Stimulated activated naive CD8-positive, alpha-beta T cell treated with anti-CD3 and anti-CD28 coated beads, Interleukin-15, Interleukin-2, amounts not matched to agents 100 ng/mL and 50 ng/mL, for 24 hours (primary cell): ENCODE data around the gene PORCN.

Experiments used
- H3K27ac Mint-ChIP-seq: one replicate; pipeline ENCODE4 v1.8.0; 2021; ENCODE audit warnings: mild to moderate bottlenecking, mixed read lengths
- H3K27me3 Mint-ChIP-seq: one replicate; pipeline ENCODE4 v1.8.0; 2021; ENCODE audit warnings: mixed read lengths
- H3K36me3 Mint-ChIP-seq: one replicate; pipeline ENCODE4 v1.8.0; 2021; ENCODE audit warnings: low read depth, mixed read lengths
- H3K4me1 Mint-ChIP-seq: one replicate; pipeline ENCODE4 v1.8.0; 2021; ENCODE audit warnings: low read depth, mixed read lengths
- H3K4me3 Mint-ChIP-seq: one replicate; pipeline ENCODE4 v1.8.0; 2021; ENCODE audit warnings: mild to moderate bottlenecking, mixed read lengths
- H3K9me3 Mint-ChIP-seq: one replicate; pipeline ENCODE4 v1.8.0; 2021; ENCODE audit warnings: mixed read lengths

PORCN gene

GRCh38 chrX:48508400-48509244 is at the start of gene PORCN:
PORCN (plus strand) TSS chrX:48508992; CDS start chrX:48509821, 829 bp downstream.
- no peaks in the 10 kb centered on the region for H3K9me3 Mint-ChIP-seq
- no peaks in the 10 kb centered on the region for H3K36me3 Mint-ChIP-seq
- peak within 1 kb of the TSS; percentile 91 for H3K4me3 Mint-ChIP-seq
- H3K27me3 Mint-ChIP-seq = no peaks in the 10 kb centered on the region
- peaks cover 15% of the 10 kb centered on the region for H3K4me1 Mint-ChIP-seq
- peak within 1 kb of the TSS; percentile 91 for H3K27ac Mint-ChIP-seq

GRCh38 chrX:48459483-48459882 is 49.3 kb upstream of the PORCN start:
- Mint-ChIP-seq H3K27ac (no peak overlapping the region), H3K36me3 (peaks cover 43% of the 10 kb centered on the region), H3K27me3 (no peaks in the 10 kb centered on the region), H3K4me3 (no peak overlapping the region), H3K9me3 (no peaks in the 10 kb centered on the region), H3K4me1 (peaks cover 18% of the 10 kb centered on the region)

- H3K27ac Mint-ChIP-seq = no peak overlapping the region
- no peak overlapping the region for H3K4me3 Mint-ChIP-seq
- no peaks in the 10 kb centered on the region for H3K9me3 Mint-ChIP-seq
- peaks cover 20% of the 10 kb centered on the region for H3K4me1 Mint-ChIP-seq
- no peaks in the 10 kb centered on the region for H3K27me3 Mint-ChIP-seq
- peaks cover 45% of the 10 kb centered on the region for H3K36me3 Mint-ChIP-seq
Measured at GRCh38 chrX:48460031-48460430, 48.8 kb upstream of the PORCN start.

GRCh38 chrX:48460606-48461005 is 48.2 kb upstream of the PORCN start:
- Mint-ChIP-seq H3K4me3 (no peak overlapping the region), H3K27ac (no peak overlapping the region), H3K36me3 (peaks cover 51% of the 10 kb centered on the region), H3K9me3 (no peaks in the 10 kb centered on the region), H3K27me3 (no peaks in the 10 kb centered on the region), H3K4me1 (peaks cover 26% of the 10 kb centered on the region)

- no peaks in the 10 kb centered on the region for H3K27me3 Mint-ChIP-seq
- H3K9me3 Mint-ChIP-seq = no peaks in the 10 kb centered on the region
- peaks cover 59% of the 10 kb centered on the region for H3K36me3 Mint-ChIP-seq
- peaks cover 33% of the 10 kb centered on the region for H3K4me1 Mint-ChIP-seq
- H3K27ac Mint-ChIP-seq = no peak overlapping the region
- no peak overlapping the region for H3K4me3 Mint-ChIP-seq
Measured at GRCh38 chrX:48461830-48462229, 47.0 kb upstream of the PORCN start.

GRCh38 chrX:48465336-48465933 is 43.4 kb upstream of the PORCN start:
- H3K36me3 Mint-ChIP-seq = peaks cover 50% of the 10 kb centered on the region
- H3K27me3 Mint-ChIP-seq = no peaks in the 10 kb centered on the region
- peak overlapping the region; percentile 69 for H3K4me3 Mint-ChIP-seq
- peak overlapping the region; percentile 66 for H3K27ac Mint-ChIP-seq
- no peaks in the 10 kb centered on the region for H3K9me3 Mint-ChIP-seq
- H3K4me1 Mint-ChIP-seq = peaks cover 45% of the 10 kb centered on the region

- Mint-ChIP-seq H3K36me3 (peaks cover 42% of the 10 kb centered on the region), H3K4me3 (peak overlapping the region; percentile 96), H3K27ac (peak overlapping the region; percentile 61), H3K27me3 (no peaks in the 10 kb centered on the region), H3K9me3 (no peaks in the 10 kb centered on the region), H3K4me1 (peaks cover 42% of the 10 kb centered on the region)
Measured at GRCh38 chrX:48466696-48467095, 42.1 kb upstream of the PORCN start.

GRCh38 chrX:48467281-48467761 is 41.5 kb upstream of the PORCN start:
- no peaks in the 10 kb centered on the region for H3K9me3 Mint-ChIP-seq
- peak overlapping the region; percentile 81 for H3K27ac Mint-ChIP-seq
- H3K4me3 Mint-ChIP-seq = peak overlapping the region; percentile 96
- H3K36me3 Mint-ChIP-seq = peaks cover 38% of the 10 kb centered on the region
- no peaks in the 10 kb centered on the region for H3K27me3 Mint-ChIP-seq
- peaks cover 42% of the 10 kb centered on the region for H3K4me1 Mint-ChIP-seq

- no peaks in the 10 kb centered on the region for H3K27me3 Mint-ChIP-seq
- H3K4me1 Mint-ChIP-seq = peaks cover 36% of the 10 kb centered on the region
- H3K36me3 Mint-ChIP-seq = peaks cover 30% of the 10 kb centered on the region
- H3K9me3 Mint-ChIP-seq = no peaks in the 10 kb centered on the region
- H3K27ac Mint-ChIP-seq = peak overlapping the region; percentile 99
- H3K4me3 Mint-ChIP-seq = peak overlapping the region; percentile 96
Measured at GRCh38 chrX:48468247-48468671, 40.5 kb upstream of the PORCN start.

GRCh38 chrX:48468693-48469691 is 39.8 kb upstream of the PORCN start:
- peaks cover 32% of the 10 kb centered on the region for H3K4me1 Mint-ChIP-seq
- peaks cover 28% of the 10 kb centered on the region for H3K36me3 Mint-ChIP-seq
- H3K27ac Mint-ChIP-seq = peak overlapping the region; percentile 99
- peak overlapping the region; percentile 96 for H3K4me3 Mint-ChIP-seq
- no peaks in the 10 kb centered on the region for H3K27me3 Mint-ChIP-seq
- no peaks in the 10 kb centered on the region for H3K9me3 Mint-ChIP-seq

- no peaks in the 10 kb centered on the region for H3K27me3 Mint-ChIP-seq
- H3K4me1 Mint-ChIP-seq = peaks cover 27% of the 10 kb centered on the region
- H3K9me3 Mint-ChIP-seq = no peaks in the 10 kb centered on the region
- H3K36me3 Mint-ChIP-seq = peaks cover 18% of the 10 kb centered on the region
- peak within 1 kb of the TSS; percentile 99 for H3K27ac Mint-ChIP-seq
- H3K4me3 Mint-ChIP-seq = peak within 1 kb of the TSS; percentile 96
Measured at GRCh38 chrX:48470110-48470832, 38.5 kb upstream of the PORCN start, which contains the start of gene SLC38A5. SLC38A5 (minus strand) TSS chrX:48470260; CDS start chrX:48467924, 2,336 bp downstream.

GRCh38 chrX:48470833-48471118 is 38.0 kb upstream of the PORCN start:
- peaks cover 22% of the 10 kb centered on the region for H3K4me1 Mint-ChIP-seq
- H3K9me3 Mint-ChIP-seq = no peaks in the 10 kb centered on the region

GRCh38 chrX:48471504-48471903 is 37.3 kb upstream of the PORCN start:
- Mint-ChIP-seq H3K9me3 (no peaks in the 10 kb centered on the region), H3K27me3 (no peaks in the 10 kb centered on the region), H3K4me3 (no peak overlapping the region), H3K36me3 (peaks cover 10% of the 10 kb centered on the region), H3K4me1 (peaks cover 20% of the 10 kb centered on the region), H3K27ac (no peak overlapping the region)

More at GRCh38 chrX:48470833-48471118, 38.0 kb upstream of the PORCN start:
- H3K27ac Mint-ChIP-seq = no peak overlapping the region
- H3K36me3 Mint-ChIP-seq = peaks cover 13% of the 10 kb centered on the region
- no peaks in the 10 kb centered on the region for H3K27me3 Mint-ChIP-seq
- H3K4me3 Mint-ChIP-seq = no peak overlapping the region

GRCh38 chrX:48472225-48472624 is 36.6 kb upstream of the PORCN start:
- peaks cover 20% of the 10 kb centered on the region for H3K4me1 Mint-ChIP-seq
- H3K27ac Mint-ChIP-seq = no peak overlapping the region
- no peaks in the 10 kb centered on the region for H3K9me3 Mint-ChIP-seq
- H3K27me3 Mint-ChIP-seq = no peaks in the 10 kb centered on the region
- peaks cover 9% of the 10 kb centered on the region for H3K36me3 Mint-ChIP-seq
- no peak overlapping the region for H3K4me3 Mint-ChIP-seq
